ENCODE results near the gene DNM2. TPM values are rescaled to one million over a fixed set of nuclear protein-coding genes. Genes with fewer than 3 reads are reported as not detected.
A peak's percentile ranks its signal among the peaks of the same experiment; 100 is the strongest.
"Not testable (repeated sequence)": the region's sequence is repeated elsewhere in the genome, so short reads cannot be mapped to it uniquely, and the experiment has no call there.

The DNM2 gene
- total RNA-seq, 1 donor from 2014 or later: 38.3 TPM

GRCh38 chr19:10854350-10855089 lies 136.6 kb downstream of the DNM2 start:
- DNase-seq (ENCODE audit: low spot score in 2 of 2): no peak
- FAIRE-seq: no peak

- FAIRE-seq (no peak), DNase-seq (ENCODE audit: low spot score in 2 of 2) (no peak)
Observed at GRCh38 chr19:10855879-10856522, 138.1 kb downstream of the DNM2 start.

- DNase-seq (ENCODE audit: low spot score in 2 of 2); FAIRE-seq: not testable (repeated sequence)
Observed at GRCh38 chr19:10856899-10857298, 139.0 kb downstream of the DNM2 start.

- DNase-seq (ENCODE audit: low spot score in 2 of 2) (no peak), FAIRE-seq (no peak)
Observed at GRCh38 chr19:10858204-10858828, 140.4 kb downstream of the DNM2 start.

GRCh38 chr19:10861103-10861651 lies 143.3 kb downstream of the DNM2 start:
- FAIRE-seq: no peak
- DNase-seq (ENCODE audit: low spot score in 2 of 2): no peak

- no peak for DNase-seq (ENCODE audit: low spot score in 2 of 2)
- no peak for FAIRE-seq
Observed at GRCh38 chr19:10862561-10863106, 144.8 kb downstream of the DNM2 start.

GRCh38 chr19:10863107-10863717 lies 145.3 kb downstream of the DNM2 start:
- DNase-seq (ENCODE audit: low spot score in 2 of 2) (no peak), FAIRE-seq (no peak)

- FAIRE-seq: no peak
Observed at GRCh38 chr19:10864538-10864899, 146.6 kb downstream of the DNM2 start.

GRCh38 chr19:10866495-10866894 lies 148.6 kb downstream of the DNM2 start:
- DNase-seq (ENCODE audit: low spot score in 2 of 2) (no peak), FAIRE-seq (no peak)

More at GRCh38 chr19:10864538-10864899, 146.6 kb downstream of the DNM2 start:
- peak; percentile 68 to 87 for DNase-seq (ENCODE audit: low spot score in 2 of 2)

- FAIRE-seq (no peak), DNase-seq (ENCODE audit: low spot score in 2 of 2) (no peak)
Observed at GRCh38 chr19:10868872-10869547, 151.1 kb downstream of the DNM2 start.

GRCh38 chr19:10869872-10870311 lies 152.0 kb downstream of the DNM2 start:
- not testable (repeated sequence) for DNase-seq (ENCODE audit: low spot score in 2 of 2); FAIRE-seq

- no peak for FAIRE-seq
Observed at GRCh38 chr19:10870501-10870954, 152.6 kb downstream of the DNM2 start.

GRCh38 chr19:10870955-10871603 lies 153.2 kb downstream of the DNM2 start, which contains the start of gene CARM1:
Gene CARM1, plus strand, starts transcription at chr19:10871553. Its CDS starts 150 bp downstream, at chr19:10871703.
- FAIRE-seq (no peak), DNase-seq (ENCODE audit: low spot score in 2 of 2) (peak; percentile 100)

More at GRCh38 chr19:10870501-10870954, 152.6 kb downstream of the DNM2 start:
- no peak for DNase-seq (ENCODE audit: low spot score in 2 of 2)

GRCh38 chr19:10871711-10872545 lies 154.0 kb downstream of the DNM2 start:
- DNase-seq (ENCODE audit: low spot score in 2 of 2) (peak; percentile 54 to 71), FAIRE-seq (no peak)

- FAIRE-seq (no peak), DNase-seq (ENCODE audit: low spot score in 2 of 2) (no peak)
Observed at GRCh38 chr19:10872546-10873107, 154.7 kb downstream of the DNM2 start.

- no peak for FAIRE-seq
- DNase-seq (ENCODE audit: low spot score in 2 of 2): no peak
Observed at GRCh38 chr19:10874024-10874423, 156.1 kb downstream of the DNM2 start.

GRCh38 chr19:10876459-10877240 lies 158.8 kb downstream of the DNM2 start:
- no peak for FAIRE-seq
- no peak for DNase-seq (ENCODE audit: low spot score in 2 of 2)
